Measurements from ENCODE around the gene PTPA.

The PTPA gene

GRCh38 chr9:129084087-129084486 is 27.1 kb upstream of the PTPA start:
- DNase-seq: no peak

GRCh38 chr9:129089246-129089645 is 22.0 kb upstream of the PTPA start:
- DNase-seq: no peak

GRCh38 chr9:129093602-129094386 is 17.4 kb upstream of the PTPA start:
- DNase-seq: no peak

GRCh38 chr9:129094387-129095169 is 16.6 kb upstream of the PTPA start:
- DNase-seq: no peak

GRCh38 chr9:129095170-129095667 is 16.0 kb upstream of the PTPA start:
- no peak for DNase-seq

- no peak for DNase-seq
These were observed 15.3 kb upstream of the PTPA start for GRCh38 chr9:129095908-129096307.

- DNase-seq: no peak
These were observed 13.4 kb upstream of the PTPA start for GRCh38 chr9:129097671-129098306.

- no peak for DNase-seq
These were observed 12.9 kb upstream of the PTPA start for GRCh38 chr9:129098328-129098727.

- DNase-seq: no peak
These were observed 10.6 kb upstream of the PTPA start for GRCh38 chr9:129100383-129101169.

GRCh38 chr9:129101279-129101678 is 9.9 kb upstream of the PTPA start:
- DNase-seq: no peak

GRCh38 chr9:129102095-129102525 is 9.1 kb upstream of the PTPA start:
- no peak for DNase-seq

- no peak for DNase-seq
These were observed 8.2 kb upstream of the PTPA start for GRCh38 chr9:129102791-129103594.

- DNase-seq: no peak
These were observed 7.6 kb upstream of the PTPA start for GRCh38 chr9:129103595-129103965.

- no peak for DNase-seq
These were observed 7.2 kb upstream of the PTPA start for GRCh38 chr9:129104051-129104450.

- no peak for DNase-seq
These were observed 5.1 kb upstream of the PTPA start for GRCh38 chr9:129105857-129106694.

GRCh38 chr9:129107651-129108050 is 3.6 kb upstream of the PTPA start:
- no peak for DNase-seq

GRCh38 chr9:129108083-129108804 is 3.0 kb upstream of the PTPA start:
- DNase-seq: no peak

- no peak for DNase-seq
These were observed 2.2 kb upstream of the PTPA start for GRCh38 chr9:129108805-129109536.

- DNase-seq: no peak
These were observed 1.7 kb upstream of the PTPA start for GRCh38 chr9:129109537-129109903.

Measured in T-helper 9 cell (primary cell).